Right atrium auricular region (tissue), 2 donors: ENCODE measurements around the gene USP11. TPM values are rescaled to one million over a fixed set of nuclear protein-coding genes. Genes with fewer than 3 reads are reported as not detected.

Experiments
- DNase-seq: peaks from one replicate; pipeline ENCODE4 v3.0.0-alpha.2; 2019; ENCODE audit warnings: low spot score
- H3K27ac ChIP-seq, 2 donors: fragments of 200-600 bp; sonication (generic); 1 replicate in 1 of 2; 2 replicates in 1 of 2; pipeline ENCODE4 v1.5.1; 2016 to 2019
- H3K27me3 ChIP-seq, 2 donors: fragments of 200-600 bp; sonication (generic); one replicate each; pipeline versions ENCODE4 v1.5.1 to v1.6.0; 2017 to 2019
- H3K36me3 ChIP-seq: fragments of 200-600 bp; sonication (generic); one replicate; pipeline ENCODE4 v1.5.1; 2016
- H3K4me1 ChIP-seq, 2 donors: fragments of 200-600 bp; sonication (generic); one replicate each; pipeline versions ENCODE4 v1.5.1 to v1.6.0; 2017 to 2019
- H3K4me3 ChIP-seq, 2 donors: fragments of 200-600 bp; sonication (generic); 1 replicate in 1 of 2; 2 replicates in 1 of 2; pipeline ENCODE4 v1.5.1; 2017 to 2019; ENCODE audit warnings: mild to moderate bottlenecking in 1 of 2, moderate library complexity in 1 of 2
- H3K9me3 ChIP-seq, 2 donors: fragments of 200-600 bp; sonication (generic); one replicate each; pipeline ENCODE4 v1.5.1; 2019
- CTCF ChIP-seq, 2 donors: fragments of 200-600 bp; sonication (generic); IDR thresholded peaks; one replicate each; pipeline ENCODE4 v1.5.1; 2019; ENCODE audit warnings: antibody characterized with exemption in 2 of 2
- total RNA-seq, 2 donors: library from RNA; depleted of rRNA; stranded (reverse); fragments of >200 nt; gene quantifications; one replicate each; pipeline ENCODE4 v1.1.0, GENCODE V29; 2016

The USP11 gene
- total RNA-seq, 2 donors from 2014 or later, result 35.2 to 63.6 TPM

DNA sequence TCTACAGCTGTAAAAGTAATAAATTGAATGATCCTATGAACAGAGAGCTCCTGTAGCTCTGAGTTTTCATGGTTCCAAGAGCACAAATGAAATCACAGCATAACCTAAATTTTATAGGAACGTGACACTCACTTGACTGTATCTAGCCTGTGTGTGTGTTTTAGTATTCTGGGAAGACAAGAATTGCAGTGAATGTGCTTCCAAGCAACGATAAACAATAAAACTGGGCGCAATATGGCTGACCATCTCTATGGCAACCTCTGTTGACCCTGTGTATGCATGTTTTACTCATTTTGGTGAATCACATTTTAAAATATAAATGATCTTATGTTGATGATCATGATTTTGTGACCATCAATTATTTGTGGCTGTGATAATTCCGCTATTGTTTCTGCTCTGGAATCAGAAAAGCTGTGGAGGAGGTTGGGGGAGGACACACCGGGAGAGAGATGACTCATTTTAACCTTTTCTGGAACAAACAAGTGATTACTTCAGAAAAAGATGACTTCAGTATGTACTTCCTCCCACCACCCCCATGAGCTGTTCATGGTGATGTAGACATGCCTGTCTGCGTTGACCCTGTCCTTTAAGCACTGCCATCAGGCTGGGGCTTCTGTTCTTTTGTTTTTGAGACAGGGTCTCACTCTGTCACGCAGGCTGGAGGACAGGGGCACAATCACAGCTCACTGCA is 31.8 kb downstream of the USP11 start:
- no peak overlapping the region for H3K4me3 ChIP-seq
- no peaks in the 10 kb centered on the region for H3K4me1 ChIP-seq
- no peaks in the 10 kb centered on the region for H3K9me3 ChIP-seq
- DNase-seq, result no peak
- H3K27ac ChIP-seq, result no peak overlapping the region
- H3K27me3 ChIP-seq, result no peaks in the 10 kb centered on the region
- TF ChIP-seq CTCF (IDR thresholded peaks at IDR 0.05), result no peak
- H3K36me3 ChIP-seq, result no peaks in the 10 kb centered on the region

DNA sequence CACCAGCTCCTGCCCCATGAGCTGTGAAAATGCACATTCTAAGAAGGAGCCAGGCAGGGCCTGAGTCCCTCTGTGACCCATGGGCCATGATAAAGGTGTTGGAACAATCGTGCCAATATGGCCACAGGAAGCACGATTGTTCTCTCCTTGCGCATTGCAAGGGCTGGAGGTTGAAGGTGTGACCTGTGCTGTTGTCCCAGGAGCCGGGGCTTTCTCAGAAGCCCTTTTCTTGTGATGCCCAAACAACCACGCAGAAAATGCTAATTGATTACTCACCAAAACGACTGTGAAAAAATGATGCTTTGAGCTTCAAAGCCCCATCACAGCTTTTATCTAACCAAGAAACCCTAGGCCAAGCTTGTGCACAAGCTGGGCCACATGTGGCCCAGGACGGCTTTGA is 33.8 kb downstream of the USP11 start:
- Histone ChIP-seq H3K27me3 (no peaks in the 10 kb centered on the region), H3K27ac (no peak overlapping the region), H3K4me1 (no peaks in the 10 kb centered on the region), H3K36me3 (no peaks in the 10 kb centered on the region), H3K9me3 (no peaks in the 10 kb centered on the region), H3K4me3 (no peak overlapping the region)
- no peak for TF ChIP-seq CTCF (IDR thresholded peaks at IDR 0.05)
- no peak for DNase-seq

DNA sequence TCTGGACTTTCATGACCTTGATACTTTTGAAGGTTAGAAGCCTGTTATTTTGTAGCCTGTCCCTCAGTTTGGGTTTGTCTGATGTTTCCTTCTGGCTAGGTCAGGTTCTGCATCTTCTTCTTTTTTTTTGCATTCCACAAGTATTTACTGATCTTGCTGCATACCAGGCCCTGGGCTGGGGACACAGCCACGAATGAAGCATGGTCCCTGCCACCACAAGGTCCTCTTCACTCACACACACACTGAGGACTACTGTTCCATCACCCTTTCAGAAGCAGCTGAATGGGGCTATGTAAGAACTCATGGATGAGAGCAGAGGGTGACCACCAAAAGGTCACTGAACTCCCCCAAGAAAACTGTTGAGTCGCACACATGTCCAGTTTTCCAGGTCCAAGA is 39.2 kb downstream of the USP11 start:
- no peak for DNase-seq
- Histone ChIP-seq H3K36me3 (no peaks in the 10 kb centered on the region), H3K27ac (no peak overlapping the region), H3K27me3 (no peaks in the 10 kb centered on the region), H3K9me3 (no peaks in the 10 kb centered on the region), H3K4me1 (no peaks in the 10 kb centered on the region), H3K4me3 (no peak overlapping the region)
- no peak for TF ChIP-seq CTCF (IDR thresholded peaks at IDR 0.05)

DNA sequence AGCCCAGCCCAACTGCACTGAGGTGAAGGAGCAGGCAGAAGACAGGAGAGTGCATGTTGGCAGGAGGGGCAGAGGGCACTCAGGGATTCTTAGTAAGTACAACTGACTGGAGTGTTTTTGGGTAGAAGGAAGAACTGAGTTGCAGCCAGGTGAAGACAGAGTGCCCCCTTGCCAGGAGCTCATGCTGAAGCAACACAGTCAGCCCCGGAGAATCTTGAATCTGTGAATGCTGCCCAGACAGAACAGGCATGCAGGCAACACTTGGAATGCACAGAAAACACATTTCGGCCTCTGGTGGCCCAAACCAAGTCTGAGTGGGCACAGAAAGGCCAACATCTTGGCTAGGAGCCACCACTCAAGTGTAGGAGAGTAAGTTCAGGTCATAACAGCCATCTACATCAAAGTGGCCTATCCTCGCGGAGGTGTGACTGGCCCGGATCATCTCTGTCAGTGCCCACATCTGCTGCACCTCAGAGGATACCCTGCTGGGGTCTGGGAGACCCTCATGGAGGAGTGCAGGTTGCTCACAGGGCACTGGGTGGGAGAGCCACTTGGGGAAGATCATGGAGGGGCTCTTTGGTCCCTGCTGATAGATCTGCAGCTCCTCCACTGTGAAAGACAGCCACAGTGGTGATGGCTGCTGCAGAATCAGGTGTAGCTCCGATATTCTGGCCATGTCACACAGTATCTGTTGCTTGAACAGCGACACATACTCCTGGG is 40.4 kb downstream of the USP11 start:
- H3K4me1 ChIP-seq, result no peaks in the 10 kb centered on the region
- no peaks in the 10 kb centered on the region for H3K36me3 ChIP-seq

DNA sequence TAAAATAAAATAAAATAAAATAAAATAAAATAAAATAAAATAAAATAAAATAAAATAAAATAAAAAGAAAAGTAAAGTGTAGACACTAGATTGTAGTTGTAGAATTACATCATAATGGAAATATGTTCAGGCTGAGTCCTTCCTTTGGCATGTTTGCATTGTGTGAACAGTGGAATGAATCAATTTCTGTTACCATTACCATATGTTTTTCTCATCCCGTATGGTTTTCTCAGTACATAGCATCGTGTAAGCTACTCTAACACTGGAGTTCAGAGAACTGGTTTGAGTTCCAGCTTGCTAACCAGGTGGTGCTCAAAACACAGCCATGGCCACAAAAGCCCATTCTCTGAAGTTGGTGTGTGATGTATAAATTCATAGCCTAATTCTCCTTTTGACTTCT is 45.9 kb downstream of the USP11 start:
- no peak for TF ChIP-seq CTCF (IDR thresholded peaks at IDR 0.05)
- no peak for DNase-seq
- no peak overlapping the region for H3K27ac ChIP-seq
- no peaks in the 10 kb centered on the region for H3K36me3 ChIP-seq
- H3K27me3 ChIP-seq, result no peaks in the 10 kb centered on the region
- H3K9me3 ChIP-seq, result no peaks in the 10 kb centered on the region
- H3K4me1 ChIP-seq, result no peaks in the 10 kb centered on the region
- no peak overlapping the region for H3K4me3 ChIP-seq

More for the DNA sequence above, 40.4 kb downstream of the USP11 start:
- Histone ChIP-seq H3K9me3 (no peaks in the 10 kb centered on the region), H3K27ac (no peak overlapping the region), H3K27me3 (no peaks in the 10 kb centered on the region), H3K4me3 (no peak overlapping the region)
- DNase-seq, result no peak
- TF ChIP-seq CTCF (IDR thresholded peaks at IDR 0.05), result no peak
